GM10266 (cell line): Measurements from ENCODE around the gene BDKRB2.

ENCODE experiments used
- DNase-seq: peaks from one replicate; pipeline ENCODE4 v3.0.0; 2012; ENCODE audit errors: extremely low spot score
- TF ChIP-seq, protein P1 (sequence below): IDR thresholded peaks from 2 replicates; pipeline ENCODE4 v1.5.1; 2012; ENCODE audit warnings: mild to moderate bottlenecking, low read depth; ENCODE audit not compliant: control insufficient read depth, insufficient read depth; ENCODE audit errors: missing control alignments

Gene BDKRB2

DNA sequence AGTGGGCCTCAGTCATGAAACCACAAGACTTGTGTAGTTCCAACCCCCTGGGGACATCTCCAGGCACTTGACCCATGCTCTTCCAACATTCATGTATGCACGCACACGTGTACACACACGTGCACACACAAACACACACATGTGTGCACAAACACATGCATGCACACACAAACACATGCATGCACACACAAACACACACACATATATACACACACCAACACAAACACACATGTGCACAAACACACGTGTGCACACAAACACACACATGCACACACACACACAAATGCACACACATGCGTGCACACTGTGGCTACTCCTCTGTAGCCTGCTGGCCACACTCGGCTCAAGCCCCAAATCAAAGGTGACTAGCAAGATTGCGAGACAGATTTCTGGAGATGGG, 22.8 kb downstream of the BDKRB2 start:
- DNase-seq, result no peak

DNA sequence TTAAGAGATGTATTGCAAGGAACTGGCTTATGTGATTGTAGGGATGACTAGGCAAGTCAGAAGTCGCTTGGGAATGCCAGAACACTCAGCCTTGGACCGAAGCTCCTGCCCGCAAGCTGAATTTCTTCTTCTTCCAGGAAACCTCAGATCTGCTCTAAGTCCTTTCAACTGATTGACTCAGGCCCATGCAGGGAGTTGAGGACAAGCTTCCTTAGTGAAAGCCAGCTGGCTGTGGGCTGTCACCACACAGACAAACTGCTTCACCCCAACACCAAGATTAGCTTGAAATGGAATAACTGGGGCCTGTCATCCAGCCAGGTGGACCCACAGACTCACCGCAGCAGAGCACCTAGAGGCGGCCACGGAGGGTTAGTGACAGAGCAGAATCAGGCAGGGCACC, 24.7 kb downstream of the BDKRB2 start:
- TF ChIP-seq, protein P1, sequence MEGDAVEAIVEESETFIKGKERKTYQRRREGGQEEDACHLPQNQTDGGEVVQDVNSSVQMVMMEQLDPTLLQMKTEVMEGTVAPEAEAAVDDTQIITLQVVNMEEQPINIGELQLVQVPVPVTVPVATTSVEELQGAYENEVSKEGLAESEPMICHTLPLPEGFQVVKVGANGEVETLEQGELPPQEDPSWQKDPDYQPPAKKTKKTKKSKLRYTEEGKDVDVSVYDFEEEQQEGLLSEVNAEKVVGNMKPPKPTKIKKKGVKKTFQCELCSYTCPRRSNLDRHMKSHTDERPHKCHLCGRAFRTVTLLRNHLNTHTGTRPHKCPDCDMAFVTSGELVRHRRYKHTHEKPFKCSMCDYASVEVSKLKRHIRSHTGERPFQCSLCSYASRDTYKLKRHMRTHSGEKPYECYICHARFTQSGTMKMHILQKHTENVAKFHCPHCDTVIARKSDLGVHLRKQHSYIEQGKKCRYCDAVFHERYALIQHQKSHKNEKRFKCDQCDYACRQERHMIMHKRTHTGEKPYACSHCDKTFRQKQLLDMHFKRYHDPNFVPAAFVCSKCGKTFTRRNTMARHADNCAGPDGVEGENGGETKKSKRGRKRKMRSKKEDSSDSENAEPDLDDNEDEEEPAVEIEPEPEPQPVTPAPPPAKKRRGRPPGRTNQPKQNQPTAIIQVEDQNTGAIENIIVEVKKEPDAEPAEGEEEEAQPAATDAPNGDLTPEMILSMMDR, result no peak
- no peak for DNase-seq

More for the DNA sequence above, 22.8 kb downstream of the BDKRB2 start:
- TF ChIP-seq, protein P1, result no peak

DNA sequence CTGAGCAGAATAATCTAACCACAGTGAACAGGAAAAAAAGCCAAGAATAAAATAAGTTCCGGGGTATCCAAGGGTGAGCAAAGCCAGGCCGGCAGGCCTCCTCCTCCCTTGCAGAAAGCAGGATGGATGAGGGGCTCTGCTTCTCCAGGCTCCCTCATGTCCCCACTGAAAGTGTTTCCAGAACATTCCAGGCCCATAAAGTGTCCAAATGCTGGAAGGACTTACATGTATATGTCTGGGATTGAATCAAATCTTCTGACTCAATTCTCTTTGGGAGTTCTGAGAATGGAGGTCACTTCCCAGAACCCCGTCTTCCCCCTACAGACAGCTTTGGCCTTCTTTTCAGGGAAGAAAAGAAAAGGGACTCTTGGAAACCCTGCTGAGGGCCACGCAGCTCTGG, 26.4 kb downstream of the BDKRB2 start:
- TF ChIP-seq, protein P1, result no peak
- DNase-seq, result no peak

DNA sequence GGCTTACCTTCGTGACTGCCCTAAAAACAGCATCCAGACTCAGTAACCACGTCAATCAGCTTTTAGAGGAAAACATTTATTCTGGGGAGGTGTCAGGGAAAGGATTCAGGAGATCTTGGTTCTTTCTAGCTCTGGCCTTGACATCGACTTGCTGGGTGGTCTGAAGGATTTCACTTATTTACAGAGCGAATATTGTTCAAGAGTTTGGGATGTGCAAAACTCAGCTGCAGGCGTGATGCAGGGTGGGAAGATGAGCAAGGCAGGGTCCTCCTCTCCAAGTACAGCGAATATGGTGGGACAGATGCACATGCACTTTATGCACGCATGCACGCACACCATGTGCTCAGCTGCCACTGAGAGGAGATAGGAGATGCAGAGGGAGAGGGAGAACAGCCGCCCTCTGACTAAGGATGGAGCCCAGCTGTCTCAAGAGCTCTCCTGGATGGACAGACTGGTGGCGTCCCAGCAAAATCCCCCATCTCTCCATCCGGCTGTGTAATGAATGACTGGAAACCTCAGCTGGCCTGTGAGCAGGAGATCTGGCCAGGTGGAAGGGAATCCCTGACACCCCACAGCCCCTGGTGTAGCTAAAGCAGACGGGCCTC, 27.0 kb downstream of the BDKRB2 start:
- no peak for DNase-seq
- TF ChIP-seq, protein P1, result no peak

DNA sequence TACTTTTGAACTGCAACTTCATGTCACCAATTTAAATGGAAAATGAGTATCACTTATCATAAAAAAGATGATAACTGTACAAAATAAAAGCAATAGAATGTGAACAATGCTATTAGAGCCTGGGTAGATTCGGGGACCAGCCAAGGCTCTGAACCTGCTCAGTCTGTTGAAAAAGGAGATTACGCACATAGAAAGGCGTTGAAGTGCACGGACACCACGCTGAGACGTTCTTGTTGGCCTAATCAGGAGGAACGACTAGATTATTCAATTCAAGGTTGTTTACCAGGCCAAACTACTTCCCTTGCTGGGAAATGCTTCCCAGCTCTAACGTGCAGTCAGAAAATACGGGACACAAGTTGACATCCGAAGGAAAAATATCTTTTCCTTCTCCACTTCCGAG, 27.9 kb downstream of the BDKRB2 start:
- no peak for DNase-seq
- TF ChIP-seq, protein P1, result no peak

DNA sequence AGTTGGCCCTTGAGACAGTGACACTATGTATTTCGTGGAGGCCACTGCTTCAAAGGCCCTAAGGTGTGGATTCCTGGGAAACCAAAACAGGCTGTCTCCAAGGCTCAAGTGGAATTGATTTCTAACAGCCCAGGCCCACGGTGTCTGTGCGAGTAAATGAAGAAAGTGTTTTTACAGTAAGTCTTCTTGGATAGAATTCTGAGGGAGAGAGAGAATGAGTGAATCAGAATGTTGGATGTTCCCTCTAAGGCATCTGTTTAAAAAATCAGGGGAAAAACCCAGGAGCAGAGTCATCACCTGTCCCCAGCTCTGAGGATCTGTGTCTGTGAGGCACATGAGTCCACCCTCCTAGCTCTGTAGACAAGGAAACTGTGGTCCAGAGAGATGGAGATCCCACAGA, 29.0 kb downstream of the BDKRB2 start:
- no peak for DNase-seq
- TF ChIP-seq, protein P1, result no peak

DNA sequence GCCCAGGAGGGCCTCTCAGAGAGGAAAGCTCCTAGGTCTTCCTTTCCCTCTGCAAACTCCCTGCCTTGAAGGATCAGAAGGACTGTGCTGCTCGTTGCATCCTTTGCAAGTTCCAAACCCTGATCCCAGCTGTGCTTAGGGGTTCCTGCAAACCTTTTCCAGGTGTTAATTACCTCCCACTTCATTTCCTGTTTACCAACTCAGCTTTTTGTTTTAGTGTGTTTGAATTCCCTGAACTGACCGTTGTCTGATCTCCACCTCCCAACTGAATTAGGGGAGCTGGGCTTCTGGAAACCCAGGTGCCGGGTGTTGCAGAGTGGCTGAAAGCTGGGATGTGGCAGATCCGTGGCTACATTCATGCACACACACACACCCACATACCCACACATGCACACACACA, 30.8 kb downstream of the BDKRB2 start:
- no peak for DNase-seq
- TF ChIP-seq, protein P1, result no peak
